GM19193 (cell line): ENCODE results near the gene INO80C.

Experiments
- POLR2A ChIP-seq: IDR thresholded peaks from 4 replicates; pipeline ENCODE4 v1.6.1; 2011; ENCODE audit not compliant: insufficient read depth, insufficient read length; ENCODE audit errors: extremely low read depth

INO80C gene

DNA sequence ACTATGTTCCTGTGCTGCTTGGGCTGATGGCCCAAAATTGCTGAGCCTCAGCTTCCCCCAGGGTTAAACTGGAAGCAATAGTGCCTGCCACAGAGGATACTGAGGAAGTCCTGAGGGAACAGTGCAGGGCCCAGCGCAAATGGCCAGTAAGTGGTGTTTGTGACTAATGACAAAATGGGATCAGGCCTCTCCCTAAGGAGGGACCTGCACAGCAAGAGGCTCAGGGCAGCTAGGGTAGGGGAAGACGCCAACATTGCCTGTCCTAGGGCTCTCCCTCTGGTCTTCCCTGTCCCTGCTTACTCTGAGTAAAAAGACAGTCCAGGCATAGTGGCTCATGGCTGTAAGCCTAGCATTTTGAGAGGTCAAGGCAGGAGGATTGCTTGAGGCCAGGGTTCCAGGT, 37.8 kb downstream of the INO80C start:
- TF ChIP-seq POLR2A: no peak

DNA sequence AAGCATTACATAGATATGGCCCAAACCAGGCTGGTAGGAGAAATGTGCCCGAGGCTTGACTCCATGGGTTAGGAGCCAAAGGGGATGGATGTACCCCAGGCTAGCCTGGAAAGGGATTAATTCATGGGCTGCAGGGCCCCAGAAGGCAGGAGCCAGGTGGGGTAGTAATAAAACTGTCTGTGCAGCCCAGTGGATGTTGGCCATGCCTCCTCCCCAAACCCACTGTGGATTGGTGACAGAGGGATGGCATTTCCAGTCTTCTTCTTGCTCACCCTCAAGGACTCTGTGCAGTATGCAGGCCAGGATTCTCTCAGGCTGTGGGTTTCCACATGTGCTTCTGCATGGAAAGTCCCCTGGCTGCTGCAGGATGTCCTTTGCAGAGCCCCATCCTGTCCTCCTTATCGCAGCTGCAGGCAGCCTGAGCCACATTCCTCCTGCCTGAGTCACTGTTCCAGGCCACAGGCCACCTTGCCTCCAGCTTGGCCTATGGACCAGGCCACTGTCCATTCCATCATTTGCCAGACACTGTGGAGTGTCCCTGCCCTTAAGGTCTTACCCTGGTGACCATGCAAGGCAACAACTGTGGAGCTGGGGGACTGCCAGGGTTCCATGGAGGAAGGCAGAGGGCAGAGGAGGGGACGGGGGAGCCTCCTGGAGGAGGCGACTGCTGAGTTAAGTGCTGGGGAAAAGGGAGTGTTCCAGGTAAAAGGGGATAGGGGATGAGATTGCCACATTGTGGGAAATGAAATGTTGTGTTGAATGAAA, 38.9 kb downstream of the INO80C start:
- no peak for TF ChIP-seq POLR2A

DNA sequence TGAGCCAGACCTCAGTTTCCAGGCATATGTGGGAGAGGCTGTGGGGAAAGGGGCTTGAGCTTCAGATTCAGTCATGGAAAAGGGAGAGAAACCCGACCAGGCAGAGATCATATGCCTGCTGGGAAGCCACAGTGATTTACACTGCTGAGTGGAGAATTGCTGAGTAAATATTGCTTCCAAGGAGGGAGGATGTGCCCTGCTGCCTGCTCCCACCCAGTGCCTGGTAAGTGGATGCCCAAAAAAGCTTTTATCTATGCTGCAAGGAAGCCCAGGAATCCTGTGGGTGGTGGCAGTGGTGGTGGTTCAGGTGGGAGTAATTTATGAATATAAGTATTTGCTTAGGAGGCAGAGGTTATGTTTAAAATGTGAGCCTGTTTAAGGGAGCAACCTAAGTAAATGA, 39.5 kb downstream of the INO80C start:
- TF ChIP-seq POLR2A: no peak

- no peak for TF ChIP-seq POLR2A
These were observed 40.5 kb downstream of the INO80C start for GRCh38 chr18:35457140-35457704.

DNA sequence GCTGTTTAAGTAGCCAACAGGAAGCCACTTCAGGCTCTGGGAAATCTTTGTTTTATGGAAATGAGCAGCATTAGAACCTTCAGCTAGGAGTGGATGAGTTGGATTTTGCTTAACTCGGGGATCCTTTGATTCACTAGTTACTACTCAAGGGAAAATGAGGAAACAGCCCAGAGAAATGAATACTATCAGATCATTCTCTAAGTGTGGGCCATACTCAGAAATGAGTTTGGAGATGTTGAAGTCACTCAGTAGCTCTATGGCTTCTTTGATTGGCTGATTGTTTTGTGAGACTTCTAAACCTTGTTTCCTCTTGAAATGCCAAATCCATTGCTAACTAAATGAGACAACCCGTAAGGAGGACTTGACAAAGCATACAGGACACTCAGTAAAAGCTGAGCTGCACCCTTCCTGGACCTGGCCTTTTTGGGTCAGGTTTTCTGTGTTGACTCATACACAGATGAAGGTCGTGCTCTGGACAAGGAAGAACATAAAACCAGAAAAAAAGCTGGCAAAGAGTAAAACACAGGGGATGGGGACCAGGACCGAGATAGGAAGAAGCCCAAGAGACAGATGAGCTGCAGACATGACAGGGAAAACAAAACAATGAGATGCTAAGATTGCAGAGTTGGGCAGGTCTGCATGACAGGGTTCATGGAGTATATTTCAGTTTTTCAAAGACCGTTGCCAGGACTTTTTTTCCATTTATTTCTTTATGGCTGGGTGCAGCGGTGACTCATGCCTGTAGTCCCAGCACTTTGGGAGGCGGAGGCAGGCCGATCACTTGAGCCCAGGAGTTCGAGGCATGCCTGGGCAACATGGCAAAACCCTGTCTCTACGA, 41.6 kb downstream of the INO80C start:
- no peak for TF ChIP-seq POLR2A

- no peak for TF ChIP-seq POLR2A
These were observed 43.0 kb downstream of the INO80C start for GRCh38 chr18:35454803-35455202.

- no peak for TF ChIP-seq POLR2A
These were observed 45.8 kb downstream of the INO80C start for GRCh38 chr18:35451916-35452315.

DNA sequence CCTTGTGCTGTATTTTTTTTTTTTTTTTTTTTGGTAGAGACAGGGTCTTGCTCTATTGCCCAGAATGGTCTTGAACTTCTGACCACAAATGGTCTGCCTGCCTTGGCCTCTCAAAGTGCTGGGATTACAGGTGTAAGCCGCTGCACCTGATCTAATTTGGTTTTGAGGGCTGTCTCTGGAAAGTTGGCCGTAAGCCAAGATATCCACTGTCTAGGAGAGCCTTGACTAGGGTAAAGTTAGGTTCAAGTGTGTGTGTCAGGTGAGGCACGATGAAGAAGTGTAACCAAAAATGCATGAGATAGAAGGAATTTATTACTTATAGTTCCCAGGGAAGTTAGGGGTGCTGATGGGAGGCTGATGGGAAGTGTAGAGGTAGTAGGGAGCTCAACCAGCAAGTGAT, 46.7 kb downstream of the INO80C start:
- TF ChIP-seq POLR2A: no peak

GRCh38 chr18:35444636-35445035, 53.1 kb downstream of the INO80C start:
- no peak for TF ChIP-seq POLR2A

- TF ChIP-seq POLR2A: no peak
These were observed 53.9 kb downstream of the INO80C start for GRCh38 chr18:35443847-35444246.

DNA sequence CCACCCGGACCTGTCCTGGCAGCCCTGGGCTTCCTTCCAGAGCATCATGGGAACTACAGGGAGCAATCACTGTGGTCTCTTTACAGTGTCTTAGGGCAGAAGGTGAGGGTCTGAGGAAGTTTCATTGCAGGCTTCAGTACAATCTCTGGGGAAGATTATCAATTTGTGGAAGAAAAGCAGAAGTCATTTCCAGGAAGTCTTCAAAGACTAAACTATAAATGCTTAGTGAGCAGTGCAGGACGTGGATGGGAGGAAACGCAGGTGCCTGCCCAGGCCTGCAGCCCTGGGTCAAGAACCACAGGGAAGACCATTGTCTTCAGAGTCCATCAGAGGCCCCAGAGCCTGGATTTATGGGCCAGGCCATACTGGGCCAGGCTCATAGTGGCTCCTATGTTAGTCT, 54.3 kb downstream of the INO80C start:
- TF ChIP-seq POLR2A: no peak

DNA sequence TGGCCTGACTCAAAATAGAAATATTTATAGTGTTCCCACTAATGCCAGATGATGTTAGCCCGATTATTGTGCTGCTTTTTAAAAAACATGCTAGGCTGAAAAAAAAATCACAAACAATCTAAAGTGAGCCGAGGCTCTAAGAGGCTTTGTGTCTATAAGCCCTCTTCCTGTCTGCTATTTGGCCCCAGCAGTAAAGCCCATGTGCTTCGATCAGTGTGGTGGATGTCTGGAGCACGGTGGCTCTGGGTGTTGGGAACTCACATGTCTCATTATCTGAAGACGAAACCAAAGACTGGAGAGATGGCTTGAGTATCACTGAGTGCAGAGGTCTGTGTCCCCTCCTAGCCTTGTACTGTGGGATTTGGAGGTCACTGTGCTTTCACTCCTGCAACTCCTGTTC, 55.1 kb downstream of the INO80C start:
- no peak for TF ChIP-seq POLR2A

DNA sequence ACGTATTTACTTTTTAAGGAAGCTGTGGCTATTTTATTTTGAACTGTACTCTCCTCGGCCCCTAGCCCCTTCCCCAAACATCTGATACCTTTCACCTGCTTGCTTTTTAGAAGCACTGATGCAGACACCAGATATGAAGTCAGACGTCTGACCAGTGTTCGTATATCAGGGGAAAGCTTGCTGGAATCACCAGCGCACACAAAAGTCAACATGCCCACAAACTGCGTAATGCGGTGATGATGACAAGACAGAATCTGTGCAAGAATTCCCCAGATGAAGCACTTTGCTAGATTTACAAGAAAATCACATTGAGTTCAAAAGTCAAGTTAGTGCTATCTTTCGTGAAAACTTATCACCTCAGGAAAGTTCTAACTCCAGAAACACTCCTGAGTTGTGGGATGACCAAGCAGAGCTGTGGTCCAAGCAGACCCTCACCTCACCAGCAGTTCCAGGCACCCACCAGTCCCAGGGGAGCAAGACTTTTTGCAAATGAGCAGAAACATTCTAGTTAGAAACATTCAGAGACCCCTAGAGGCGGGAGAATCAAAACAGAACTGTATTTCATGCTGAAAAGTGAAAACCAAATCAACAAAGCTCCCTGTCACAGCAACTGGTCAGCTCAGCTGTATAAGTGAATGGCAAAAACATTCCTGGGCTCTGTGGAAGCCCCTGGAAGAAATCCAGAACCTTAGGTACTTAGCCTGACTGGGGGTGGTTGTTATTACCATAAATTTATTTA, 55.7 kb downstream of the INO80C start:
- no peak for TF ChIP-seq POLR2A

GRCh38 chr18:35438480-35439234, 59.1 kb downstream of the INO80C start:
- TF ChIP-seq POLR2A: no peak

- TF ChIP-seq POLR2A: no peak
These were observed 59.9 kb downstream of the INO80C start for GRCh38 chr18:35437836-35438235.

- TF ChIP-seq POLR2A: no peak
These were observed 61.6 kb downstream of the INO80C start for GRCh38 chr18:35436076-35436649.
